Gastroesophageal sphincter (tissue), 4 donors: ENCODE measurements around the gene NXPE3. TPM values are rescaled to one million over a fixed set of nuclear protein-coding genes. Genes with fewer than 3 reads are reported as not detected.

Experiments used
- ATAC-seq: fragments of 150-250 bp; one replicate; pipeline ENCODE4 v1.9.1; 2016; ENCODE audit warnings: mild to moderate bottlenecking, moderate library complexity
- H3K27ac ChIP-seq, 4 donors: fragments of 200-600 bp; sonication (generic) in 3 of 4; 1 replicate in 3 of 4; 2 replicates in 1 of 4; pipeline ENCODE4 v1.5.1; 2016 to 2019
- H3K27me3 ChIP-seq: fragments of 200-600 bp; sonication (generic); one replicate; pipeline ENCODE4 v1.5.1; 2019
- H3K36me3 ChIP-seq, 2 donors: fragments of 200-600 bp; sonication (generic); one replicate each; pipeline ENCODE4 v1.5.1; 2019; ENCODE audit warnings: control low read depth in 1 of 2
- H3K4me1 ChIP-seq, 3 donors: fragments of 200-600 bp; sonication (generic); 1 replicate in 2 of 3; 2 replicates in 1 of 3; pipeline ENCODE4 v1.5.1; 2016 to 2019; ENCODE audit warnings: control low read depth in 2 of 3
- H3K4me3 ChIP-seq, 2 donors: fragments of 200-600 bp; sonication (generic); one replicate each; pipeline ENCODE4 v1.5.1; 2019; ENCODE audit warnings: mild to moderate bottlenecking in 1 of 2, moderate library complexity in 1 of 2
- H3K9me3 ChIP-seq, 3 donors: fragments of 200-600 bp; sonication (generic); one replicate each; pipeline ENCODE4 v1.5.1; 2017 to 2019; ENCODE audit warnings: control low read depth in 2 of 3
- EP300 ChIP-seq: sonication (generic); formaldehyde crosslinking; IDR thresholded peaks from one replicate; pipeline ENCODE4 v1.6.1; 2017; ENCODE audit warnings: antibody characterized with exemption, mild to moderate bottlenecking
- POLR2A ChIP-seq, 2 donors: fragments of 450-650 bp; IDR thresholded peaks; one replicate each; pipeline ENCODE4 v1.6.1; 2017; ENCODE audit warnings: antibody characterized with exemption in 2 of 2, mild to moderate bottlenecking in 2 of 2, moderate library complexity in 1 of 2
- POLR2AphosphoS5 ChIP-seq: sonication (generic); formaldehyde crosslinking; IDR thresholded peaks from one replicate; pipeline ENCODE4 v1.6.1; 2017; ENCODE audit warnings: antibody characterized with exemption
- WGBS, 2 donors: methylation state at CpG; one replicate each; pipeline ENCODE4 v1.1.5; 2018; ENCODE audit warnings: low coverage in 1 of 2; 5-methylcytosine and 5-hydroxymethylcytosine counted together
- total RNA-seq, 4 donors: library from RNA; depleted of rRNA; stranded (reverse); fragments of >200 nt; gene quantifications; one replicate each; pipeline ENCODE4 v1.1.0, GENCODE V29; 2016
- TF ChIP-seq, protein P1 (sequence below), 4 experiments: fragments of 200-600 bp in 2 of 4; fragments of 450-650 bp in 2 of 4; sonication (generic) in 1 of 4; IDR thresholded peaks; one replicate each; pipeline ENCODE4 v1.5.1; 2017 to 2019; ENCODE audit warnings: antibody characterized with exemption in 4 of 4, mild to moderate bottlenecking in 2 of 4, moderate library complexity in 2 of 4

The NXPE3 gene
- total RNA-seq, 4 donors from 2014 or later: 12.5 to 32.8 (median 18.9) TPM

- 87 to 95% methylated on average over 4 of the region's 4 CpGs for WGBS, 2 donors
- H3K4me3 ChIP-seq: no peak overlapping the region
- H3K4me1 ChIP-seq: no peaks in the 10 kb centered on the region
- TF ChIP-seq POLR2A (IDR thresholded peaks at IDR 0.05) (no peak), POLR2AphosphoS5 (no peak)
- TF ChIP-seq, protein P1, sequence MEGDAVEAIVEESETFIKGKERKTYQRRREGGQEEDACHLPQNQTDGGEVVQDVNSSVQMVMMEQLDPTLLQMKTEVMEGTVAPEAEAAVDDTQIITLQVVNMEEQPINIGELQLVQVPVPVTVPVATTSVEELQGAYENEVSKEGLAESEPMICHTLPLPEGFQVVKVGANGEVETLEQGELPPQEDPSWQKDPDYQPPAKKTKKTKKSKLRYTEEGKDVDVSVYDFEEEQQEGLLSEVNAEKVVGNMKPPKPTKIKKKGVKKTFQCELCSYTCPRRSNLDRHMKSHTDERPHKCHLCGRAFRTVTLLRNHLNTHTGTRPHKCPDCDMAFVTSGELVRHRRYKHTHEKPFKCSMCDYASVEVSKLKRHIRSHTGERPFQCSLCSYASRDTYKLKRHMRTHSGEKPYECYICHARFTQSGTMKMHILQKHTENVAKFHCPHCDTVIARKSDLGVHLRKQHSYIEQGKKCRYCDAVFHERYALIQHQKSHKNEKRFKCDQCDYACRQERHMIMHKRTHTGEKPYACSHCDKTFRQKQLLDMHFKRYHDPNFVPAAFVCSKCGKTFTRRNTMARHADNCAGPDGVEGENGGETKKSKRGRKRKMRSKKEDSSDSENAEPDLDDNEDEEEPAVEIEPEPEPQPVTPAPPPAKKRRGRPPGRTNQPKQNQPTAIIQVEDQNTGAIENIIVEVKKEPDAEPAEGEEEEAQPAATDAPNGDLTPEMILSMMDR (IDR thresholded peaks at IDR 0.05): no peak
- H3K9me3 ChIP-seq: peaks cover 0 to 7% (median 0%) of the 10 kb centered on the region in 3 donors
- no peak for ATAC-seq
- peaks cover 0 to 95% of the 10 kb centered on the region in 2 donors for H3K36me3 ChIP-seq
- no peaks in the 10 kb centered on the region for H3K27me3 ChIP-seq
- no peak overlapping the region for H3K27ac ChIP-seq
These were observed 12.8 kb downstream of the NXPE3 start for GRCh38 chr3:101791778-101792177.

DNA sequence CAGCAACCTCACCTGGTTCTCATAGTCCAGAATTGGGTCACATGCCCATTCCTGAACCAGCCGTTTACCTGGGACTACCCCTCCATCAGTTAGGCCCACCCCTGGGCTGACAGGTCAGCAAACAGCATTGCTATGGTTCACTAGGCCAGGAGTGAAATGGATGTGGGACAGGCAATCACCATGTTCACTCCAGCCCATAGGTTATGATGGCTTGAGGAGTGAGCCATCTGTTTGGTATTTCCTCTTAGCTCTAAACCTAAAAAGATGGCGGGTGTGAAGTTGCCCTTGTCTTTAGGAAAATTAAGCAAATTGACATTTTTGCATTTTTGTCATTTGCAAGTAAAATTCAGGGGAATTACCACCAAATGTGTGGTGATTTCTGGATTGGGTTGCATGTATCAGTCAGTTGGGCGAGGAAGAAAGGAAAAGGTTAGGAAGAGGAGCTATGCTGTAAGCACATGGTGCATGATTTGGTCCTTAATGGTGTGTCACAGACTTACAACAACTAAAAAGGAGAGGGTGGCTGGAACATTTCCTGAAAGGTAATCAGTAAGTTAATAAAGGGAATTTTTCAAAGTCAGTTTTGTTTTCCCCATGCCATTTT, 17.2 kb downstream of the NXPE3 start:
- peaks cover 0 to 7% (median 0%) of the 10 kb centered on the region in 3 donors for H3K9me3 ChIP-seq
- no peak for ATAC-seq
- no peak overlapping the region for H3K27ac ChIP-seq
- no peaks in the 10 kb centered on the region for H3K27me3 ChIP-seq
- no peaks in the 10 kb centered on the region for H3K4me1 ChIP-seq
- H3K36me3 ChIP-seq: peaks cover 0 to 70% of the 10 kb centered on the region in 2 donors
- TF ChIP-seq, protein P1 (IDR thresholded peaks at IDR 0.05): no peak
- no peak for TF ChIP-seq EP300
- TF ChIP-seq POLR2AphosphoS5: no peak
- TF ChIP-seq POLR2A (IDR thresholded peaks at IDR 0.05): no peak
- no peak overlapping the region for H3K4me3 ChIP-seq
- WGBS, 2 donors: 91 to 100% methylated on average over 2 to 3 of the region's 3 CpGs

GRCh38 chr3:101801174-101801573, 22.2 kb downstream of the NXPE3 start:
- H3K27me3 ChIP-seq: no peaks in the 10 kb centered on the region
- 29 to 94% methylated on average over 1 to 2 of the region's 4 CpGs for WGBS, 2 donors
- peaks cover 0 to 40% of the 10 kb centered on the region in 2 donors for H3K36me3 ChIP-seq
- H3K27ac ChIP-seq: no peak overlapping the region
- TF ChIP-seq, protein P1 (IDR thresholded peaks at IDR 0.05): no peak
- TF ChIP-seq POLR2A (IDR thresholded peaks at IDR 0.05): no peak
- TF ChIP-seq EP300: no peak
- peaks cover 0 to 14% (median 0%) of the 10 kb centered on the region in 3 donors for H3K4me1 ChIP-seq
- ATAC-seq: no peak
- no peaks in the 10 kb centered on the region for H3K9me3 ChIP-seq
- H3K4me3 ChIP-seq: no peak overlapping the region

DNA sequence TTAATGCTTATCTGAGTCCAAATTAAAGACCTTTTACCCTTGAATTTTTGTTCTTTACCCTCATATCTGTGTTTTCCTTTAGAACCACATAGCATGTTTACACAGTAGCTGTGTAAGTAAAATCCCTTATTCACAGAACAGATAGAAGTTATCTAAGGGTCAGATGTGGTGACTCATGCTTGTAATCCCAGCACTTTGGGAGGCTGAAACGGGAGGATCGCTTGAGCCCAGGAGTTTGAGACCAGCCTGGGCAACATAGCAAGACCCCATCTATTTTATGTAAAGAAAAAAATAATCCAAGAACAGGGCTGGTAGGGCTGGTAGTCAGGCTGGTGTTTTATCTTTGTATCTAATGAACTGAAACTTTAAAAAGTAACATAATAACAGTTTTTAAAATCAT, 23.2 kb downstream of the NXPE3 start:
- no peak for ATAC-seq
- Histone ChIP-seq H3K4me3 (no peak overlapping the region), H3K27ac (no peak overlapping the region), H3K4me1 (peaks cover 0 to 20% (median 0%) of the 10 kb centered on the region in 3 donors), H3K9me3 (no peaks in the 10 kb centered on the region), H3K27me3 (no peaks in the 10 kb centered on the region), H3K36me3 (peaks cover 0 to 45% of the 10 kb centered on the region in 2 donors)
- 92 to 100% methylated on average over 2 of the region's 2 CpGs for WGBS, 2 donors
- TF ChIP-seq POLR2A (IDR thresholded peaks at IDR 0.05): no peak
- TF ChIP-seq, protein P1 (IDR thresholded peaks at IDR 0.05): no peak
- TF ChIP-seq EP300: no peak
- TF ChIP-seq POLR2AphosphoS5: no peak

DNA sequence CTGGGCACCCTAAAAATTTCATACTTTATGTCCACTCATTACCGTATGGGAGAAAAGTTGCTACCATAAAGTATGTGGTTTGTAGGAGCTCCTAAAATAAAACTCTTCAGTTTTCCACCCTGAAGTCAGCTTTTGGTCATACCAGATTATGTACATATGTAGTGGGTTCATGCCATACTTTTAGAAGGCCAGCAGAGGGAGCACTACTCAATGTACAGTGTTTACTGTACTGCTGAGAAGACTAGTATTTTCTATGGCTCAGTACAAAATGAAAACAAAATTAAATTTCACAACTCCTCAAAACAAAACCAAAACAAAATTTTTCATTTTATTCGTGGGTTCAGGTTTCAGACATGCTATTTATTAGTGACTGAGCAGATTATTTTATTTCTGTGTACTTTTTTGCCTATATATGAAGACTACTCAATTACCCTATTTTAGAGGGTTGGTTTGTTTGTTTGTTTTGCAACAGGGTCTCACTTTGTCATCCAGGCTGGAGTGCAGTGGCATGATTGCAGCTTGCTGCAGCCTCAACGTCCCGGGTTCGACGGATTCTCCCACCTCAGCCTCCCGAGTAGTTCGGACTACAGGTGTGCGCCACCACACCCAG, 24.3 kb downstream of the NXPE3 start:
- TF ChIP-seq POLR2A (IDR thresholded peaks at IDR 0.05): no peak
- TF ChIP-seq, protein P1 (IDR thresholded peaks at IDR 0.05): peak; percentile 72 to 84 (median 82)
- H3K27ac ChIP-seq: no peak overlapping the region
- H3K4me1 ChIP-seq: peaks cover 0 to 20% (median 0%) of the 10 kb centered on the region in 3 donors
- ATAC-seq: peak; percentile 90
- H3K9me3 ChIP-seq: no peaks in the 10 kb centered on the region
- no peaks in the 10 kb centered on the region for H3K27me3 ChIP-seq
- WGBS, 2 donors: 76 to 78% methylated on average over 8 to 9 of the region's 9 CpGs
- no peak overlapping the region for H3K4me3 ChIP-seq
- H3K36me3 ChIP-seq: peaks cover 0 to 50% of the 10 kb centered on the region in 2 donors
